Right lobe of liver (tissue), 6 donors: ENCODE results near the gene PAPLN. TPM values are rescaled to one million over a fixed set of nuclear protein-coding genes. Genes with fewer than 3 reads are reported as not detected.
A peak's percentile ranks its signal among the peaks of the same experiment; 100 is the strongest.

Experiments
- ATAC-seq, 4 donors: fragments of 200-7000 bp; cut with Tn5 transposase; one replicate each; pipeline ENCODE4 v1.9.1; 2020; ENCODE audit warnings: mild to moderate bottlenecking in 4 of 4, moderate library complexity in 4 of 4
- DNase-seq, 3 donors: peaks; one replicate each; pipeline ENCODE4 v3.0.0-alpha.2; 2020
- H3K27ac ChIP-seq, 3 donors: fragments of 200-600 bp; one replicate each; pipeline ENCODE4 v1.8.0; 2022
- H3K27me3 ChIP-seq, 2 donors: fragments of 200-600 bp; one replicate each; pipeline ENCODE4 v1.8.0; 2022
- H3K36me3 ChIP-seq, 4 donors: fragments of 200-600 bp; sonication (generic) in 1 of 4; one replicate each; pipeline versions ENCODE4 v1.5.1 to v1.8.0; 2017 to 2022; ENCODE audit warnings: control low read depth in 1 of 4
- H3K4me1 ChIP-seq, 4 donors: fragments of 200-600 bp; sonication (generic) in 1 of 4; one replicate each; pipeline versions ENCODE4 v1.5.1 to v1.8.0; 2017 to 2022; ENCODE audit warnings: control low read depth in 1 of 4
- H3K4me3 ChIP-seq, 3 donors: fragments of 200-600 bp; one replicate each; pipeline ENCODE4 v1.8.0; 2022
- H3K9me3 ChIP-seq, 4 donors: fragments of 200-600 bp; sonication (generic) in 1 of 4; one replicate each; pipeline versions ENCODE4 v1.5.1 to v1.8.0; 2017 to 2022; ENCODE audit warnings: control low read depth in 1 of 4
- POLR2A ChIP-seq: fragments of 450-650 bp; IDR thresholded peaks from one replicate; pipeline ENCODE4 v1.6.1; 2017; ENCODE audit warnings: antibody characterized with exemption, mild to moderate bottlenecking
- WGBS: methylation state at CpG from one replicate; pipeline ENCODE4 v1.1.6; 2018; ENCODE audit warnings: low coverage, low lambda C conversion rate; ENCODE audit not compliant: insufficient coverage; ENCODE audit errors: missing lambda C conversion rate; 5-methylcytosine and 5-hydroxymethylcytosine counted together
- intact Hi-C, 2 donors: fragments of 100-400 bp; cut with DNase I; formaldehyde crosslinking; loops; one replicate each; pipeline versions ENCODE4 v1.11.2 to v1.14.1; 2022
- total RNA-seq, 6 experiments: library from RNA; depleted of rRNA in 2 of 6; stranded (reverse); fragments of >200 nt in 2 of 6; fragmentation: NEBNext Ultra II Directional in 3 of 6; extraction: Animal tissue kit (Norgen Biotek cat#: 25700) in 3 of 6; gene quantifications; one replicate each; pipeline versions ENCODE4 v1.1.0 to v1.2.4, GENCODE V29; 2016 to 2023
- TF ChIP-seq, protein P1 (sequence below), 4 donors: fragments of 200-600 bp in 3 of 4; fragments of 450-650 bp in 1 of 4; IDR thresholded peaks; one replicate each; pipeline versions ENCODE4 v1.5.1 to v1.8.0; 2016 to 2022; ENCODE audit warnings: antibody characterized with exemption in 4 of 4, mild to moderate bottlenecking in 2 of 4
- donor health status: DM: no; HTN: yes; CAD: no.
- donor health status: DM: no; HTN: no; CAD: no.
- donor health status: DM: no; HTN: no; CAD: no.
- donor health status: DM: no; HTN: yes; CAD: no.
- donor health status: DM: no; HTN: yes; CAD: no.

The PAPLN gene
- total RNA-seq, 6 experiments from 2014 or later = 0.86 to 3.2 (median 1.2) TPM

DNA sequence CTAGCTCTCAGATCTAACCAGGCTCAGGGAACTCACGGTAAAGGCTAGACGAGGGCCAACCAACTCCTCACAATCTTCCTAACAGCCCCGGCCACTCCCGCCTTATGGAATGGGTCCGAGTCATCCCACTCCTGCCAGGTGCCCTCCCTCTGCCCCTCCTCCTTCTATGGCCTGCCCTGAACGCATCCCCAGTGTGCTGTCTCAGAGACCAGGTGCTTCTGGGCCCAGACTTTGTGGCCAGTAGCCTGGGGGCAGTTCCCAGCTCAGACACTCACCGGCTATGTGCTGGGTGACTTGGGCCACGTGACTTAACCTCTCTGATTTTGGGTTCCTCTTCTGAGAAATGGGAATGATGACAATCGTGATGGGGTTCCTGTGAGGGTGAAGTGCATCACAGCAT lies 22.5 kb downstream of the PAPLN start:
- ATAC-seq (no peak), DNase-seq (peak in 1 of 3 donors; percentile 40)
- no peak overlapping the region for H3K4me3 ChIP-seq
- intact Hi-C loops = no loop called here
- H3K27ac ChIP-seq = no peak overlapping the region
- no peaks in the 10 kb centered on the region for H3K36me3 ChIP-seq
- no peaks in the 10 kb centered on the region for H3K4me1 ChIP-seq
- H3K27me3 ChIP-seq = no peaks in the 10 kb centered on the region
- 47% methylated on average over 3 of the region's 9 CpGs for WGBS
- no peaks in the 10 kb centered on the region for H3K9me3 ChIP-seq
- TF ChIP-seq, protein P1, sequence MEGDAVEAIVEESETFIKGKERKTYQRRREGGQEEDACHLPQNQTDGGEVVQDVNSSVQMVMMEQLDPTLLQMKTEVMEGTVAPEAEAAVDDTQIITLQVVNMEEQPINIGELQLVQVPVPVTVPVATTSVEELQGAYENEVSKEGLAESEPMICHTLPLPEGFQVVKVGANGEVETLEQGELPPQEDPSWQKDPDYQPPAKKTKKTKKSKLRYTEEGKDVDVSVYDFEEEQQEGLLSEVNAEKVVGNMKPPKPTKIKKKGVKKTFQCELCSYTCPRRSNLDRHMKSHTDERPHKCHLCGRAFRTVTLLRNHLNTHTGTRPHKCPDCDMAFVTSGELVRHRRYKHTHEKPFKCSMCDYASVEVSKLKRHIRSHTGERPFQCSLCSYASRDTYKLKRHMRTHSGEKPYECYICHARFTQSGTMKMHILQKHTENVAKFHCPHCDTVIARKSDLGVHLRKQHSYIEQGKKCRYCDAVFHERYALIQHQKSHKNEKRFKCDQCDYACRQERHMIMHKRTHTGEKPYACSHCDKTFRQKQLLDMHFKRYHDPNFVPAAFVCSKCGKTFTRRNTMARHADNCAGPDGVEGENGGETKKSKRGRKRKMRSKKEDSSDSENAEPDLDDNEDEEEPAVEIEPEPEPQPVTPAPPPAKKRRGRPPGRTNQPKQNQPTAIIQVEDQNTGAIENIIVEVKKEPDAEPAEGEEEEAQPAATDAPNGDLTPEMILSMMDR (IDR thresholded peaks at IDR 0.05) = no peak

DNA sequence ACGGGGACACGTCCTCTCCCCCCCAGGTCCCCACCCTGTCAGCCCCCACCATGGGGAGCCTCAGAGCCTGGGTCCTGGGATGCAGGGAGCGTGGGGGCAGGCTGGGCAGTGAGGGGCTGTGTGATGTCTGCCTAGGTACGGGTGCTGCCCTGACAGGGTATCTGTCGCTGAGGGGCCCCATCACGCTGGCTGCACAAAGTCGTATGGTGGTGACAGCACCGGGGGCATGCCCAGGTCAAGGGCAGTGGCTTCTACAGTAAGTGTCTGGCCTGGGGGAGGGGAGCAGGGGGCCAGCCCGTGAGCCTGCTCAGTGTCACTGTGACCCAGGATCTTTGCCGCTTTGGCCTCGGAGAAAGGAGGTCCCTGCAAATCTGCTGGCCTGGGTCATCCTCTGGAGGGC lies 23.3 kb downstream of the PAPLN start:
- H3K4me1 ChIP-seq = no peaks in the 10 kb centered on the region
- TF ChIP-seq POLR2A = no peak
- TF ChIP-seq, protein P1 (IDR thresholded peaks at IDR 0.05) = no peak
- no peaks in the 10 kb centered on the region for H3K9me3 ChIP-seq
- H3K27ac ChIP-seq = no peak overlapping the region
- intact Hi-C loops = no loop called here
- DNase-seq (peak in 1 of 3 donors; percentile 35), ATAC-seq (no peak)
- no peaks in the 10 kb centered on the region for H3K36me3 ChIP-seq
- H3K27me3 ChIP-seq = no peaks in the 10 kb centered on the region
- H3K4me3 ChIP-seq = no peak overlapping the region
- no CpG with 5 or more reads among the region's 11 CpGs for WGBS

DNA sequence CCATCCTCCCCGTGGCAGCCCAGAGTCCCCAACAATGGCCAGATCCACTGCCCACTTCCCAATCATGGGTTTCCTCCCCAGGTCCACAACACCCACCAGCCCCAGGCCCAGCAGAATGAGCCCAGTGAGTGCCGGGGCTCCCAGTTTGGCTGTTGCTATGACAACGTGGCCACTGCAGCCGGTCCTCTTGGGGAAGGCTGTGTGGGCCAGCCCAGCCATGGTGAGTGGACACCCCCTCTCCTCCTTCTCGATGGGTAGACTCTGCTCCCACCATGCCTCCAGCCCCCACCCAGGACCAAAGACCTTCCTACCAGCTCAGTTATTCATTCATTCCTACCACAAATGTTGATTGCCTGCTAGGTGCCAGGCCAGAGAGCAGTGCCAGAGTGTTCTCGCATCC lies 23.8 kb downstream of the PAPLN start:
- intact Hi-C loops = no loop called here
- no peaks in the 10 kb centered on the region for H3K27me3 ChIP-seq
- no peak for ATAC-seq
- H3K4me1 ChIP-seq = no peaks in the 10 kb centered on the region
- no peaks in the 10 kb centered on the region for H3K36me3 ChIP-seq
- DNase-seq = peak in 1 of 3 donors; percentile 36
- H3K4me3 ChIP-seq = no peak overlapping the region
- 82% methylated on average over 4 of the region's 6 CpGs for WGBS
- H3K9me3 ChIP-seq = no peaks in the 10 kb centered on the region
- H3K27ac ChIP-seq = no peak overlapping the region
- TF ChIP-seq, protein P1 (IDR thresholded peaks at IDR 0.05) = no peak
- no peak for TF ChIP-seq POLR2A

DNA sequence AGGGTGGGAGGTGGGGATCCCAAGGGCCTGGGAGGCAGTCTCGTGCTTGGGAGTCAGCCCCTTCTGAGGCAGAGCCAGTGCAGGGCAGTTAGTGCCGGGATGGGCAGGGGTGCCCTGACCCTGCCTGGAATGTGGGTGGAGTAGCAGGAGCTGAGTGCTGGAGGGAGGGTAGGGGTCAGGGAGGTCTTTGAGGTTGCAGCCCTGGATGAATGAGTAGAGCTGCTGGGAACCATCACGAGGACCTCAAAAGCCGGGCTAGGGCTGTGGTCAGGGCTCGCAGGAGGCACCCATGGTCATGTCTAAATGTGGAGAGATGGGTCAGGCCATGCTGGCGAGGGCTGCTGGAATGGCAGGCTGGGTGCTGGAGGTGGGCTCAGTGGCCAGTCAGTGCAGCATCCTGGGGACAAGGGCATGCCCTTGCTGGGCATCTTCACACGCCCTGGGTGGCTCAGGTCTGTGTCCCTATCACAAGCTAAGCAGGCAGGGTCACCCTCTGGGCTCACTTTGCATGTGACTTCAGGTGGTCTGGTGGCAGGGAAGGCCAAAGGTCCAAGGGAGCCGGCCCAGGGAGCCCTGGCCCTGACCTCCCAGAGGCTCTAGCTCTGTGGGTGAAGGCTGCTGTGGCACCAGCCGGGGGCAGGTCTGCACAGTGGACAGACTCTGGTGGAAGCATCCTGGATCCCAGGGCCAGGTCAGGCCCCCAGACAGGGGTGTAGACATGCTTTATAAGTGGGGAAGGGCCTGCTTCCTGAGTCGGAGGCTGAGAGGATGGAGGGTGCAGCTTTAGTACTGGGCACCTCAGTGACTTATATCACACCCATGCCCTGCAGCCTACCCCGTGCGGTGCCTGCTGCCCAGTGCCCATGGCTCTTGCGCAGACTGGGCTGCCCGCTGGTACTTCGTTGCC lies 24.5 kb downstream of the PAPLN start:
- ATAC-seq = no peak
- no CpG with 5 or more reads among the region's 15 CpGs for WGBS
- no peak overlapping the region for H3K4me3 ChIP-seq
- H3K36me3 ChIP-seq = no peaks in the 10 kb centered on the region
- DNase-seq = peak in 2 of 3 donors; percentile 30 to 44
- TF ChIP-seq, protein P1 (IDR thresholded peaks at IDR 0.05) = no peak
- no peak for TF ChIP-seq POLR2A
- H3K27me3 ChIP-seq = no peaks in the 10 kb centered on the region
- H3K27ac ChIP-seq = no peak overlapping the region
- no peaks in the 10 kb centered on the region for H3K9me3 ChIP-seq
- H3K4me1 ChIP-seq = no peaks in the 10 kb centered on the region
- intact Hi-C loops = no loop called here
